NCI-H446 treated with DMSO at 0.1 percent for 48 hours (cell line): Measurements from ENCODE around the gene NTNG2.
"Not testable (repeated sequence)": the region's sequence is repeated elsewhere in the genome, so short reads cannot be mapped to it uniquely, and the experiment has no call there.

Experiments used
- DNase-seq: peaks from one replicate; lab custom pipeline; 2025; lab: John Stamatoyannopoulos, UW

NTNG2 gene

DNA sequence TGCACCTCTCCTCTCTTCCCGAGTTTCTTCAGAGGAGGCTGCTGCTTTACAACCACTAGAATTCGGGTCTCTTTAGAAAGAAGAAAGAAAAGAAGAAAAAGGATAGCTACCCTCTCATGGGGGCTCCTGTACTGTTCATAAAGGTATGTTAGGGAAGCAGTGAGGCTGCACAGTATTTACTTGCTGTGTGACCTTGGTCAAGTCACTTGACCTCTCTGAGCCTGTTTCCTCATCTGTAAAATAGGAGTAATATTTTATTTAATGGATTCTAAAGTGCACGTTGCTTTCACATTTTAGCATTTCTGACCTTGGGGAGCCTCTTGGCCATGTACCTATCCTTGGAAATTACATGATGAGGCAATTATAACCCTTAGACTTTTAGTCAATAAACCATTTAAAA, 104.2 kb downstream of the NTNG2 start:
- no peak for DNase-seq

DNA sequence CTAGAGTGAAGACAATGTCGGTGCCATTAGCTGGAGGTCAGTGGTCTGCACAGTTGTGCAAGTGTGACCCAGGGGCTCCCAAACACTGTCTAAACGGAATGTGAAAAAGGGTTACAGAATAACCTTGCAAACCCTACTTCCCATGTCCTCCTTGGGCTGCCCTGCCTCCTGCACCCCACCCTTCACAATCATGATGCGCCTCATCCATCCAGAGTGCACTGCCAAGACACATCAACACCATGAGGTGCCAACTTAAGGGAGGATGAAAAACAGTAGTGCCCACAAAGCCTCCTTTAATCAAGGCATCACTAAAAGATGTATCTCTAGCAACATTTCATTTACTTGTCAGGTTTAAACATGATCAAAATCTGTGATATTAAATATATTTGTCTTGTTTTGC, 105.8 kb downstream of the NTNG2 start:
- DNase-seq = no peak

DNA sequence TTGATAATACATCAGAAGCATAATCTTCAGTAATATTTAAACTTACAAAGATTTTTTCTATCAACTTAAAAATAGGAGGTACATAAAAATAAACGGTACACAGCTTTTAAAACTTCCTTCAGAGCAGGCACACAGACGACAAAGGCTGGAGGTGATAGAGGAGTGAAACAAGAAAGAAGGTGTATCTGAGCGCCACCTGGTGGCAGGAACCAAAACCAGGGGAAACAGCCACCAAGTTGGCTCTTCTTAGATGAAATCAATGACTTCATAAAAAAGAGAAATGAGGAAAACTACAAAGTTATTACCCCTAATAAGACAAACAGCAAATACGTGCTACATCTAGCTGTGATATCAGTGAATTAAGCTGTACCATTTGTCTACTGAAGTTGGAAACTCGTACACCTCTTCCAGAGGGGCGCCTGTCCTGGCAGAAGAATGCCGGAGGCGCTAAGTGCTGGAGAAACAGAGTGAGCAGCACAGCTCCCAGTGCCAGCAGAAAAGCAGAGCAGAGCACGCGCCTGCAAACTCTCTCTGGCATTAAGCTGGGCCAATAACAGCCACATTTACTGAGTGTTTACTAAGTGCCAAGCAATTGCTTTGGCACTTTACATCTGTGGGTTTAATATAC, 107.0 kb downstream of the NTNG2 start:
- peak; percentile 0 for DNase-seq

DNA sequence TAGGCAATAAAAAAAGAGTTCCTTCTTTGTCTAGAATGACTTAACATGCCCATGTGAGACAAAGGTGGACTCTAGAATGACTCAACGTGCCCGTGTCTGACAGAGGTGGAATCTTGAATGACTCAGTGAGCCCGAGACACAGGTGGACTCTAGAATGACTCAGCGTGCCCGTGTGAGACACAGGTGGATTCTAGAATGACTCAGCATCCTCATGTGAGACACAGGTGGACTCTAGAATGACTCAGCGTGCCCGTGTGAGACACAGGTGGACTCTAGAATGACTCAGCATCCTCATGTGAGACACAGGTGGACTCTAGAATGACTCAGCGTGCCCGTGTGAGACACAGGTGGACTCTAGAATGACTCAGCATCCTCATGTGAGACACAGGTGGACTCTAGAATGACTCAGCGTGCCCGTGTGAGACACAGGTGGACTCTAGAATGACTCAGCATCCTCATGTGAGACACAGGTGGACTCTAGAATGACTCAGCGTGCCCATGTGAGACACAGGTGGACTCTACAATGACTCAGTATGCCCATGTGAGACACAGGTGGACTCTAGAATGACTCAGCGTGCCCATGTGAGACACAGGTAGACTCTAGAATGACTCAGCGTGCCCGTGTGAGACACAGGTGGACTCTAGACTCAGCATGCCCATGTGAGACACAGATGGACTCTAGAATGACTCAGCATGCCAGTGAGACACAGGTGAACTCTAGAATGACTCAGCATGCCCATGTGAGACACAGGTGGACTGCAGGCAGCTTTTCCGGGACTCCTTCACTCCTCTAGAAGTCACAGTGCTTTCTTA, 108.1 kb downstream of the NTNG2 start:
- DNase-seq = not testable (repeated sequence)

DNA sequence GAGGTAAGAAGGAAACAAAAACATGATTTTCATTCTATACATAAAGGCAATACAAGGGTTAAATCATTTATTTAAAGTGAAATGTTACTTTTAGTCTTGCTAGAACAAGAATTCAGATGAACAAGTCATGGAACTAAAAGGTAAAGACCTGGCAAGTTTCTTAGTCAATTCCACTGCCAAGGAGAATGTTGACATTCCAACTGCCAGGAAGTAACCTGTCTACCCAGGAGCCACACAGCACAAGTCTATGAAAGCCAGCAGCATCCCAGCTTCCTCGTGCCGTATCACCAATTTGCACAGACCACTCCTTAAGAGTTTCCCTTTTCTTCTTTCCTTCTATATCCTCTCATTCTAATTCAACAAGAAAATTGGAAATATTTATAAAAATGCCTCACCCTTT, 113.0 kb downstream of the NTNG2 start:
- no peak for DNase-seq

DNA sequence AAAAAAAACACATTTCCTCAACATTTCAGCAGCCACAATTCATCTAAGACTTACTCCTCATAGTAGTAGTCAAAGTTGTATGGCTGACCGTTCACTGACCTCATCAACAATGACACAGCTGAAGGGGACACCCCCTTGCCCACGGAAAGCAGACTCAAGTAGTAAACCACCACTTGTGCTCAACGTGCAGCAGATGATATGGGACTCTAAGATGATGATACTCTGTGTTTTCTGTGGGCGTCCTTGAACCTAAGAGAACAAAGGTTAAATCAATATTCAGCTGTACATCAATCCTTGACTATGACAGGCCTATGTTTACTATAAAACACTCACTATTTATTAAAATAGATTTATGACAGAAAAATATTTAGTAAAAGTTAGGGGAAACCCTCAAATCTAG, 121.3 kb downstream of the NTNG2 start:
- no peak for DNase-seq

DNA sequence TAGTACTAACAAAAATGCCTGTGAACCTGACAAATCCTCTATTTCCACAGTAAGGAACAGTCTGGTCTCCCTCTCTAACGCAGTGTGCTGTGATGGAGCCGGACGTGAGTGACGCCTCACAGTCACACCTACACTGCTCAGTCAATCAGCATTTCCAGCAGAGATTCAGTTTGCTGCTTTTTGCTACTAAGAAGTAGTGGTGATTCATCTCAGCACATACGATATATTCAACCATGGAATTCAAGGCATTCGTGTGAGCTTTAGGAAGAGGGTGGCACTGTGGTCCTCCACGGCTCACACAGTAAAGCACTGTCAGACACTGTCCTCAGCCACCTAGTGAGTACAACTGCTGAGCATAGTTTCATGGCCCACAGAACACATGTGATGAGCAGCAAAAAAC, 122.0 kb downstream of the NTNG2 start:
- DNase-seq = no peak

DNA sequence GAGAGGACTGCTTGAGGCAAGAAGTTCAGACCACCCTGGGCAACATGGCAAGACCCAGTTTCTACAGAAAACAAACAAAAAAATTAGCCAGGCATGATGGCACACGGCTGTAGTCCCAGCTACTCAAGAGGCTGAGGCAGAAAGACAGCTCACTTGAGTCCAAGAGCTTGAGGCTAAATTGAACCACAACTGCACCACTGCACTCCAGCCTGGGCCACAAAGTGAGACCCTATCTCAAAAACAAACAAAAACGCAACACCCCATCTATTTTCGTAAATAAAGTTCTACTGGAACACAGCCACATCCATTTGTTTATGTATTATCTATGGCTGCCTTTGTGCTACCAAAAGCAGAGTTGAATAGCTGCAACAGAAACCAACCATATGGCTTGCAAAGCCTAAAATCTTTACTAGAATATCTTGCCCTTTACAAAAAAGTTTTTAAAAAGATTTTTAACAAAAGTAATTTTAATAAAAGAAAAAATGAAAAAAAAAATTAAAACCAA, 125.5 kb downstream of the NTNG2 start:
- no peak for DNase-seq

DNA sequence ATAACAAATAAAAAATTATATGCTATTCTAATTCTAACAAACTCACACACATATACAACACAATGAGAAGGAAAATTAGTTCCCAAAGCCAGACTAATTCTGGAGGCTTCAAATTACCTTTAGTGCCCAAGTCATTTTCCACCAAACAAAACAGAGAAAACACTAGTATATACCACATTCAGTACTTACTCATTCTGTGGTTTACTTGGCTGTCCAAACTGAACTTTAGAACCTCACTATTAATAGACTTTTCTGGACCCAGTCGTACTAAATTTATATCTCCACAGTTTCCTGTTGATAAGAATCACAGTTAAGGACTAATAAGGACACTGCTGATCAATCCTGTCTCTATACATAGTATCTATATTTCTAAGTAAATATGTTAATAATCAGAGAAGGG, 126.5 kb downstream of the NTNG2 start:
- no peak for DNase-seq

DNA sequence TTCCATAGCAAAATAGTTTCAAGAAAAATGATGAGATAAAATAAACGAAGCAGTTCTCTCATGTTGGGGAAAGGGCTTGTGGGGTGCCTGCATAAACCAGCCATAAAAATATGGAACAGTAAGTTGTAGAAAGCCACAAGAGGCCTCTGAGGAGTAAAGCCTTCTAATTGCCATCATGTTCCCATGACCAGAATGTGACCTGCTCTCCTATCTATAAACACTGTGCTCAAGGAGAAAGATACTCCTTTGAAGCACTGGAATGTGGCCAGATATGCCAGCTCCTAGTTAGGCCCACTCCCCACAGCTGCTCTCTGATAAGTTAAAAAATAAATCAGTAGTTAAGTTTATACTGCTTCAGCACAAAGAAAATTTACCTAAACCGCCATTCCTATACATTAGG, 127.1 kb downstream of the NTNG2 start:
- DNase-seq = no peak

DNA sequence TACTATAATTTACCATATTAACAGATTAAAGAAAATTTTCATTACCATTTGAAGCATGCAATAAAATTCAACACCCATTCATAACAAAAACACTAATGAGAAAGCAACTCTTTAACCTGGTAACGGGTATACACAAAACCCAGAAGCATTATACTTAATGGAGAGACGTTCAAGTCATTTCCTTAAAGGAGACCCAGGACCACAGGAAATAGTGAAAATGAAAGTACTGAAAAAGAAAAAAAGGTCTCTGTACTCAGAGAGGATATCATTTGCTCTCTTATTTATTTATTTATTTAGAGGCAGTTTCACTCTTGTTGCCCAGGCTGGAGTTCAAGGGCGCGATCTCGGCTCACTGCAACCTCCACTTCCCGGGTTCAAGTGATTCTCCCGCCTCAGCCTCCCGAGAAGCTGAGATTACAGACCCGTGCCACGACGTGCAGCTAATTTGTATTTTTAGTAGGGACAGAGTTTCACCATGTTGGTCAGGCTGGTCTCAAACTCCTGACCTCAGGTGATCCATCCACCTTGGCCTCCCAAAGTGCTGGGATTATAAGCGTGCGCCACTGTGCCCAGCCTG, 131.4 kb downstream of the NTNG2 start:
- DNase-seq = no peak
